Coronary artery (tissue), 2 donors: ENCODE measurements around the gene RGS11.

Experiments
- DNase-seq: peaks from one replicate; pipeline ENCODE4 v3.0.0-alpha.2; 2017; ENCODE audit warnings: low spot score
- H3K27ac ChIP-seq, 2 donors: fragments of 200-600 bp; sonication (generic); one replicate each; pipeline ENCODE4 v1.5.1; 2016 to 2019
- H3K4me3 ChIP-seq: fragments of 200-600 bp; sonication (generic); 2 replicates; pipeline ENCODE4 v1.5.1; 2016; ENCODE audit warnings: mild to moderate bottlenecking, moderate library complexity
- TF ChIP-seq, protein P1 (sequence below): fragments of 200-600 bp; sonication (generic); IDR thresholded peaks from one replicate; pipeline ENCODE4 v1.5.1; 2019; ENCODE audit warnings: antibody characterized with exemption

Gene RGS11

GRCh38 chr16:284204-285120 is 8.7 kb upstream of the RGS11 start:
- Histone ChIP-seq H3K4me3 (no peak overlapping the region), H3K27ac (no peak overlapping the region)
- DNase-seq: no peak
- TF ChIP-seq, protein P1, sequence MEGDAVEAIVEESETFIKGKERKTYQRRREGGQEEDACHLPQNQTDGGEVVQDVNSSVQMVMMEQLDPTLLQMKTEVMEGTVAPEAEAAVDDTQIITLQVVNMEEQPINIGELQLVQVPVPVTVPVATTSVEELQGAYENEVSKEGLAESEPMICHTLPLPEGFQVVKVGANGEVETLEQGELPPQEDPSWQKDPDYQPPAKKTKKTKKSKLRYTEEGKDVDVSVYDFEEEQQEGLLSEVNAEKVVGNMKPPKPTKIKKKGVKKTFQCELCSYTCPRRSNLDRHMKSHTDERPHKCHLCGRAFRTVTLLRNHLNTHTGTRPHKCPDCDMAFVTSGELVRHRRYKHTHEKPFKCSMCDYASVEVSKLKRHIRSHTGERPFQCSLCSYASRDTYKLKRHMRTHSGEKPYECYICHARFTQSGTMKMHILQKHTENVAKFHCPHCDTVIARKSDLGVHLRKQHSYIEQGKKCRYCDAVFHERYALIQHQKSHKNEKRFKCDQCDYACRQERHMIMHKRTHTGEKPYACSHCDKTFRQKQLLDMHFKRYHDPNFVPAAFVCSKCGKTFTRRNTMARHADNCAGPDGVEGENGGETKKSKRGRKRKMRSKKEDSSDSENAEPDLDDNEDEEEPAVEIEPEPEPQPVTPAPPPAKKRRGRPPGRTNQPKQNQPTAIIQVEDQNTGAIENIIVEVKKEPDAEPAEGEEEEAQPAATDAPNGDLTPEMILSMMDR: no peak

GRCh38 chr16:283033-283805 is 7.5 kb upstream of the RGS11 start, which contains the start of gene PDIA2:
PDIA2 (plus strand) TSS chr16:283164; CDS start chr16:283170, 6 bp downstream.
- no peak for DNase-seq
- Histone ChIP-seq H3K4me3 (no peak within 1 kb of the TSS), H3K27ac (no peak within 1 kb of the TSS)
- TF ChIP-seq, protein P1: no peak

DNA sequence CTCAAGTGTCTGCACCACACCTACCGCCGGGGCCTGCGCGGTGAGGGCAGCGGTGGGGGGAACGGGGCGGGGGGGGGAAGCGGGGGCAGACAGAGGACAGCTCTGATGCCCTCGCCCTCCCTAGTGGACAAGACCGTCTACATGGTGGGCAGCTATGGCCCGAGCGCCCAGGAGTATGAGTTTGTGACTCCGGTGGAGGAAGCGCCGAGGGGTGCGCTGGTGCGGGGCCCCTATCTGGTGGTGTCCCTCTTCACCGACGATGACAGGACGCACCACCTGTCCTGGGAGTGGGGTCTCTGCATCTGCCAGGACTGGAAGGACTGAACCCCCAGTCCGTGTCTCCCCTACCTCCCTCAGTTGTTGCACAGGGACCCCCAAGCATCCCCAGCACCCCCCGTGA is 6.7 kb upstream of the RGS11 start:
- TF ChIP-seq, protein P1: no peak
- Histone ChIP-seq H3K4me3 (no peak overlapping the region), H3K27ac (no peak overlapping the region)
- no peak for DNase-seq

DNA sequence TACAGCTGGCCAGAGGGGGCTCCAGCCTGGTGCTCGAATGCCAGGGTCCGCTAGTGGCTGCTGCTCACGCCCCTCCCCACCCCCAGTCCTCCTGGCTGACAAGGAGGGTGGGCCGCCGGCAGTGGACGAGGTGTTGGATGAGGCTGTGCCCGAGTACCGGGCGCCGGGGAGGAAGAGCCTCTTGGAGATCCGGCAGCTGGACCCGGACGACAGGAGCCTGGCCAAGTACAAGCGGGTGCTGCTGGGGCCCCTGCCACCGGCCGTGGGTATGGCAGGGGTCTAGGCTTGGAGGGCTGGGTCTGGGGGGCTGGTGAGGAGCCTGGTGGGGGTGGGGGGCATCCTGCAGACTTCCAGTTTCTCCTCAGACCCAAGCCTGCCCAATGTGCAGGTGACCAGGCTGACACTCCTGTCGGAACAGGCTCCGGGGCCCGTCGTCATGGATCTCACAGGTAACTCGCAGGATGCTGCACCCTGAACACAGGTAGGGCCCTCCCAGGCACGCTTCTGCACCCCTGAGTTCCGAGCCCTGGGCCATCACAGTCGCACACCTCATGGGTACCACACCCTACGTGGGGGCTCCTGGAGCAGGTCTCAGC is 6.0 kb upstream of the RGS11 start:
- no peak for DNase-seq
- Histone ChIP-seq H3K27ac (no peak overlapping the region), H3K4me3 (no peak overlapping the region)
- TF ChIP-seq, protein P1: no peak

DNA sequence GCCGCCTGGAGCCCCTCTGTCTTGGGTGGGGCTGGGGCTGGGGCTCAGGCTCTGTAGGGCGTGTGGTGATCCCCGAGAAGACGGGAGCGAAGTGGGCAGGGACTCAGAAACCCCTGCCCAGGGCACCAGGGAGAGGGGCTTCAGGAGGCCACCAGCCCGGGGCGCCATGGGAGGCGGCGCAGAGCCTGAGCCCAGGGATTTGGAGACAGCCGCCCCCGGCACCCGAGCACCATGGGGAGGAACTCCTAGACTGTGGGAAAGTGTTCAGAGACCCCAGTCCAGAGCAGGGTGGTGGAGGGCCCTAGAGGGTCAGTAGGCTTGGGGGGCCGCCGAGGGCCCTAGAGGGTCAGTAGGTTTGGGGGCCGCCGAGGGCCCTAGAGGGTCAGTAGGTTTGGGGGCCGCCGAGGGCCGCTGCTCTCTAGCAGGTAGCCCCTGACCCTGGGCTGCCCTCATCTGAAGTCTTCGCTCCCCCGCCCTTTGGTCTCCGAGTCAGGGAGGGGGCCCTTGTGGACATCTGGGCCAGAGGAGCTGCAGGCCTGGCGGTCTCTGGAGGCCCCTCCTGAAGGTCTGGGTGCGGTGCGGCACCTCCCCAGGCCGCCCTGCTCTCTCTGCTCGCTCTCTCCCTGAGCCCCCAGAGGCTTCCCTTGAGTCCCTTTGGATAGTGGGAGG is 5.4 kb upstream of the RGS11 start:
- DNase-seq: no peak
- H3K4me3 ChIP-seq: peak overlapping the region; percentile 71
- TF ChIP-seq, protein P1: no peak
- no peak overlapping the region for H3K27ac ChIP-seq

DNA sequence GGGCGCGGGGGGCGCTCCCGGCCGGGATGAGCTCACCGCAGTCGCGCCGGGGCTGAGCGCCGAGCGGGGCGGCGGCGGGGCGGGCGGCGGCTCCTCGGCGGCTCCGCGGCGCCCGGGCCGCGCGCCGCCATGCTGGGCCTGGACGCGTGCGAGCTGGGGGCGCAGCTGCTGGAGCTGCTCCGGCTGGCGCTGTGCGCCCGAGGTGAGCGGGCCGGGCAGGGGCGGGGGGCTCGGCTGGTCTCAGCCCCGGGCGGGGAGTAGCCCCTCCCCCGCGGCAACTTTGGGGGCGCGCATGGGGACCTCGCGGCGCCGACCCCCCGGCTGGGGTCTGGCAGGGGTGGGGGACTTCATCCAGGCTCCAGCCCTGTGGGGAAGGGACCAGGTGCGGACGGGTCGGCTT is 4.8 kb upstream of the RGS11 start, which contains the start of gene ARHGDIG:
TSS of gene ARHGDIG (plus strand) at position 40 of the 400 bp plus-strand sequence. CDS start at position 130, 90 bp downstream.
- TF ChIP-seq, protein P1: no peak
- Histone ChIP-seq H3K27ac (no peak within 1 kb of the TSS), H3K4me3 (peak within 1 kb of the TSS; percentile 71)
- DNase-seq: no peak
